GM10847 (cell line): ENCODE data around the gene ETFB.

ENCODE experiments used
- POLR2A ChIP-seq: IDR thresholded peaks from 2 replicates; pipeline ENCODE4 v1.6.1; 2011; ENCODE audit not compliant: insufficient read length; ENCODE audit errors: extremely low read depth

Gene ETFB

GRCh38 chr19:51327066-51328001 is 38.9 kb downstream of the ETFB start:
- no peak for TF ChIP-seq POLR2A

- no peak for TF ChIP-seq POLR2A
Observed at GRCh38 chr19:51326216-51327065, 39.7 kb downstream of the ETFB start.

- no peak for TF ChIP-seq POLR2A
Observed at GRCh38 chr19:51325161-51325976, 40.8 kb downstream of the ETFB start.

- TF ChIP-seq POLR2A: no peak
Observed at GRCh38 chr19:51324167-51324481, 42.1 kb downstream of the ETFB start.

- no peak for TF ChIP-seq POLR2A
Observed at GRCh38 chr19:51323481-51324166, 42.6 kb downstream of the ETFB start.

GRCh38 chr19:51321799-51322198 is 44.4 kb downstream of the ETFB start:
- no peak for TF ChIP-seq POLR2A

GRCh38 chr19:51320280-51320657 is 45.9 kb downstream of the ETFB start:
- TF ChIP-seq POLR2A: no peak

- TF ChIP-seq POLR2A: no peak
Observed at GRCh38 chr19:51319649-51320279, 46.4 kb downstream of the ETFB start.

- TF ChIP-seq POLR2A: no peak
Observed at GRCh38 chr19:51318687-51319648, 47.2 kb downstream of the ETFB start.

- TF ChIP-seq POLR2A: no peak
Observed at GRCh38 chr19:51317968-51318367, 48.2 kb downstream of the ETFB start.

GRCh38 chr19:51317376-51317775 is 48.8 kb downstream of the ETFB start:
- TF ChIP-seq POLR2A: no peak

- no peak for TF ChIP-seq POLR2A
Observed at GRCh38 chr19:51316688-51317087, 49.5 kb downstream of the ETFB start.
